HCT116 (cell line): Measurements from ENCODE around the gene GRM1. TPM values are rescaled to one million over a fixed set of nuclear protein-coding genes. Genes with fewer than 3 reads are reported as not detected.

Experiments used
- ATAC-seq: fragments of 200-7000 bp; cut with Tn5 transposase; 2 replicates; pipeline ENCODE4 v1.9.1; 2020; ENCODE audit warnings: mild to moderate bottlenecking, moderate library complexity
- BruUV-seq: library from RNA; stranded (reverse); fragments of 400-500 nt; replicated peaks from 2 replicates; lab custom pipeline; 2021; lab: Mats Ljungman, UMichigan
- CTCF ChIA-PET: fragments of 300-600 bp; sonication (Branson Sonifier 250); formaldehyde crosslinking; loops from one replicate; lab custom pipeline; 2021; ENCODE audit warnings: antibody characterized with exemption; lab: Charles Lee
- POLR2A ChIA-PET: fragments of 300-600, 350-600 bp; sonication (Branson Sonifier 250); formaldehyde crosslinking; loops from one replicate; lab custom pipeline; 2021; ENCODE audit warnings: antibody characterized with exemption; lab: Charles Lee
- RAD21 ChIA-PET, 2 experiments: fragments of 300-600 bp; sonication (Branson Sonifier 250); formaldehyde crosslinking; loops; one replicate each; lab custom pipeline; 2023; ENCODE audit warnings: low total read pairs in 2 of 2; ENCODE audit not compliant: uncharacterized antibody in 2 of 2, unreplicated experiment in 2 of 2, low non-redundant PET in 1 of 2; lab: Charles Lee
- DNase-seq: peaks from one replicate; pipeline ENCODE4 v3.0.0-alpha.2; 2010; ENCODE audit warnings: low read depth, low spot score
- H2AFZ ChIP-seq: fragments of 200-600 bp; shearing (Covaris generic), sonication (generic); 2 replicates; pipeline ENCODE4 v1.6.1; 2017; ENCODE audit warnings: low read depth, mixed run types, mixed read lengths, antibody characterized with exemption, low read length; ENCODE audit not compliant: poor library complexity, severe bottlenecking
- H3K27ac ChIP-seq: 2 replicates; pipeline ENCODE4 v1.5.1; 2012; ENCODE audit warnings: low read depth, low read length
- H3K27me3 ChIP-seq: fragments of 200-600 bp; sonication (generic); 2 replicates; pipeline ENCODE4 v1.6.1; 2016; ENCODE audit warnings: mixed run types, low read length, mixed read lengths; ENCODE audit not compliant: insufficient read depth
- H3K36me3 ChIP-seq, 2 experiments: fragments of 200-500 bp in 1 of 2; fragments of 200-600 bp in 1 of 2; sonication (Bioruptor generic) in 1 of 2; sonication (generic) in 1 of 2; 2 replicates each; pipeline versions ENCODE4 v1.5.1 to v1.6.1; 2014 to 2016; ENCODE audit warnings: low read length in 2 of 2, inconsistent platforms in 1 of 2, mixed read lengths in 1 of 2, mixed run types in 1 of 2; ENCODE audit not compliant: insufficient read depth in 2 of 2, control insufficient read depth in 1 of 2
- H3K4me1 ChIP-seq, 2 experiments: fragments of 200-600 bp in 1 of 2; sonication (generic) in 1 of 2; 2 replicates each; pipeline versions ENCODE4 v1.5.1 to v1.6.1; 2012 to 2017; ENCODE audit warnings: low read length in 2 of 2, inconsistent platforms in 1 of 2, mild to moderate bottlenecking in 1 of 2, mixed read lengths in 1 of 2, mixed run types in 1 of 2, moderate library complexity in 1 of 2; ENCODE audit not compliant: insufficient read depth in 2 of 2, control insufficient read depth in 1 of 2
- H3K4me2 ChIP-seq: fragments of 200-600 bp; sonication (generic); 2 replicates; pipeline ENCODE4 v1.6.1; 2017; ENCODE audit warnings: mixed run types, low read length, mixed read lengths
- H3K4me3 ChIP-seq, 2 experiments: fragments of 200-600 bp in 1 of 2; sonication (generic) in 1 of 2; replicated peaks in 1 of 2; 2 replicates each; pipeline ENCODE4 v1.5.1; 2011 to 2016; ENCODE audit warnings: low read length in 2 of 2, control low read depth in 1 of 2, low read depth in 1 of 2, mild to moderate bottlenecking in 1 of 2, mixed read lengths in 1 of 2, mixed run types in 1 of 2
- H3K79me2 ChIP-seq: fragments of 200-600 bp; sonication (generic); 2 replicates; pipeline ENCODE4 v1.6.1; 2017; ENCODE audit warnings: mild to moderate bottlenecking, mixed run types, low read length, moderate library complexity, mixed read lengths; ENCODE audit not compliant: insufficient read depth
- H3K9ac ChIP-seq: fragments of 200-600 bp; sonication (generic); 2 replicates; pipeline ENCODE4 v1.6.1; 2016; ENCODE audit warnings: low read length, mixed read lengths
- H3K9me2 ChIP-seq: fragments of 200-600 bp; sonication (generic), shearing (Covaris generic); 2 replicates; pipeline ENCODE4 v1.6.1; 2017; ENCODE audit warnings: mixed run types, mild to moderate bottlenecking, moderate library complexity; ENCODE audit not compliant: insufficient read depth
- H3K9me3 ChIP-seq, 2 experiments: fragments of 200-500 bp in 1 of 2; fragments of 200-600 bp in 1 of 2; sonication (Bioruptor generic) in 1 of 2; sonication (generic) in 1 of 2; 2 replicates each; pipeline ENCODE4 v1.6.1; 2014 to 2017; ENCODE audit warnings: low read length in 2 of 2, mixed read lengths in 2 of 2, inconsistent platforms in 1 of 2, low read depth in 1 of 2, mild to moderate bottlenecking in 1 of 2, mixed run types in 1 of 2, moderate library complexity in 1 of 2; ENCODE audit not compliant: control insufficient read depth in 1 of 2, insufficient read depth in 1 of 2
- H4K20me1 ChIP-seq: fragments of 200-600 bp; sonication (generic), shearing (Covaris generic); 2 replicates; pipeline ENCODE4 v1.6.1; 2017; ENCODE audit warnings: mixed run types, mild to moderate bottlenecking, moderate library complexity; ENCODE audit not compliant: insufficient read depth
- CEBPB ChIP-seq: IDR thresholded peaks from 2 replicates; pipeline ENCODE4 v1.6.1; 2012; ENCODE audit warnings: low read depth
- ELF1 ChIP-seq: IDR thresholded peaks from 2 replicates; pipeline ENCODE4 v1.6.1; 2012; ENCODE audit warnings: low read depth, borderline replicate concordance
- EZH2phosphoT487 ChIP-seq: fragments of 200-600 bp; IDR thresholded peaks from 2 replicates; pipeline ENCODE4 v1.6.1; 2018; ENCODE audit warnings: antibody characterized with exemption, borderline replicate concordance
- RAD21 ChIP-seq: IDR thresholded peaks from 2 replicates; pipeline ENCODE4 v1.6.1; 2012; ENCODE audit warnings: low read depth, mild to moderate bottlenecking
- ZBTB33 ChIP-seq: IDR thresholded peaks from 2 replicates; pipeline ENCODE4 v1.6.1; 2011; ENCODE audit warnings: mild to moderate bottlenecking, low read length, moderate library complexity; ENCODE audit not compliant: insufficient replicate concordance; ENCODE audit errors: extremely low read depth
- intact Hi-C: fragments of 100-400 bp; cut with micrococcal nuclease; formaldehyde crosslinking; loops from 2 replicates; pipeline ENCODE4 v1.10.0; 2022
- total RNA-seq: library from RNA; stranded (reverse); gene quantifications from one replicate; pipeline ENCODE4 v1.2.1, GENCODE V29; 2021; ENCODE audit not compliant: unreplicated experiment
- TF ChIP-seq, protein P1 (sequence below): IDR thresholded peaks from 2 replicates; pipeline ENCODE4 v1.6.1; 2012

The GRM1 gene
- total RNA-seq, 1 experiment from 2014 or later: not detected

DNA sequence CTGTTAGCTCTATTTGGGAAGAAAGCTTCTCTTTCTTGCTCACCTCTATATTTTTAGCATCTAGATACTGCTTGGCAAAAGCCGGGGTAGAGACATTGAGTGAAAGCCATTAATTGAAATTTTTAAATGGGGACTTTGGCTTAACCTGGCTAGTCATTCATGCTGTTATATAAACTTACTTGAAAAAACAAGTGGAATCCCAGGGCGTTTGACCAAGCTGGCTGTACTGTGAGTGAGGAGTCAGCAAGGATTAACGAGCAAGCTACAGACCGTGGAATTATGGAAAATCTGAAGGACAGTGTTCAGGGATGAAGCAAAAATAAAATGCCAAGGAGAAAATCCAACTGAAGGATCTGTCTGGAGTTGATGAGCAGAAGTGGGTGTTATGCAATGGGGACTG lies 232.0 kb downstream of the GRM1 start (continued):
- TF ChIP-seq, protein P1, sequence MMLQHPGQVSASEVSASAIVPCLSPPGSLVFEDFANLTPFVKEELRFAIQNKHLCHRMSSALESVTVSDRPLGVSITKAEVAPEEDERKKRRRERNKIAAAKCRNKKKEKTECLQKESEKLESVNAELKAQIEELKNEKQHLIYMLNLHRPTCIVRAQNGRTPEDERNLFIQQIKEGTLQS: no peak

- H3K9ac ChIP-seq: no peak overlapping the region
- H3K27me3 ChIP-seq: peaks cover 3% of the 10 kb centered on the region; the same call in 1 of the 2 replicates
These were observed 236.2 kb downstream of the GRM1 start for GRCh38 chr6:146265056-146265455.

More at GRCh38 chr6:146265056-146265455, 236.2 kb downstream of the GRM1 start:
- no peak overlapping the region for H2AFZ ChIP-seq
- POLR2A ChIA-PET: no interaction called here
- no peak overlapping the region for H3K4me2 ChIP-seq
- no TSS peak for BruUV-seq
- H4K20me1 ChIP-seq: no peaks in the 10 kb centered on the region
- H3K27ac ChIP-seq: no peak overlapping the region
- no peak for ATAC-seq
- H3K36me3 ChIP-seq: no peaks in the 10 kb centered on the region
- H3K79me2 ChIP-seq: no peaks in the 10 kb centered on the region
- no peak for DNase-seq
- TF ChIP-seq ZBTB33 (no peak), RAD21 (no peak), CEBPB (no peak), ELF1 (no peak), EZH2phosphoT487 (no peak)
- TF ChIP-seq, protein P1: no peak
- TF ChIP-seq, all 23 proteins: peak for 0
- RAD21 ChIA-PET: no interaction called here
- CTCF ChIA-PET: no interaction called here
- no peaks in the 10 kb centered on the region for H3K9me3 ChIP-seq
- intact Hi-C loops: no loop called here
- H3K4me1 ChIP-seq: no peaks in the 10 kb centered on the region
- H3K4me3 ChIP-seq: no peak overlapping the region
- H3K9me2 ChIP-seq: no peaks in the 10 kb centered on the region
